Liver (tissue), 9 donors: ENCODE measurements around the gene RNLS. TPM values are rescaled to one million over a fixed set of nuclear protein-coding genes. Genes with fewer than 3 reads are reported as not detected.

Experiments used
- DNase-seq: peaks from one replicate; pipeline ENCODE4 v3.0.0-alpha.2; 2017; ENCODE audit warnings: low spot score
- H3K27ac ChIP-seq, 2 donors: one replicate each; pipeline ENCODE4 v1.7.0; 2013; ENCODE audit warnings: inconsistent platforms in 2 of 2, low read length in 2 of 2, control low read depth in 1 of 2, low read depth in 1 of 2, mild to moderate bottlenecking in 1 of 2
- H3K27me3 ChIP-seq, 4 donors: one replicate each; pipeline versions ENCODE4 v1.6.1 to v1.7.0; 2013; ENCODE audit warnings: low read length in 3 of 4, inconsistent platforms in 1 of 4, mild to moderate bottlenecking in 1 of 4, moderate library complexity in 1 of 4; ENCODE audit not compliant: control insufficient read depth in 4 of 4, insufficient read depth in 4 of 4
- H3K36me3 ChIP-seq, 4 donors: one replicate each; pipeline versions ENCODE4 v1.6.1 to v1.7.0; 2013; ENCODE audit warnings: low read length in 3 of 4, mild to moderate bottlenecking in 3 of 4, low read depth in 1 of 4, moderate library complexity in 1 of 4; ENCODE audit not compliant: control insufficient read depth in 4 of 4, insufficient read depth in 3 of 4
- H3K4me1 ChIP-seq, 4 donors: one replicate each; pipeline versions ENCODE4 v1.6.1 to v1.7.0; 2013; ENCODE audit warnings: low read length in 3 of 4, mild to moderate bottlenecking in 3 of 4, moderate library complexity in 1 of 4; ENCODE audit not compliant: control insufficient read depth in 4 of 4, insufficient read depth in 4 of 4
- H3K4me3 ChIP-seq, 3 donors: one replicate each; pipeline versions ENCODE4 v1.6.1 to v1.7.0; 2013; ENCODE audit warnings: low read length in 3 of 3, control low read depth in 1 of 3, low read depth in 1 of 3, mild to moderate bottlenecking in 1 of 3
- H3K9ac ChIP-seq, 2 donors: one replicate each; pipeline ENCODE4 v1.7.0; 2013; ENCODE audit warnings: low read length in 2 of 2, mild to moderate bottlenecking in 2 of 2, moderate library complexity in 2 of 2, control low read depth in 1 of 2, low read depth in 1 of 2
- H3K9me3 ChIP-seq, 4 donors: one replicate each; pipeline versions ENCODE4 v1.6.1 to v1.7.0; 2013; ENCODE audit warnings: low read length in 3 of 4; ENCODE audit not compliant: control insufficient read depth in 4 of 4
- CTCF ChIP-seq: fragments of 150-350 bp; IDR thresholded peaks from 2 replicates; pipeline ENCODE4 v1.5.1; 2017; ENCODE audit warnings: improper control_type of control experiment, low read depth, low read length; ENCODE audit not compliant: missing input control
- EGR1 ChIP-seq, 2 donors: IDR thresholded peaks; 2 replicates each; pipeline ENCODE4 v1.6.1; 2016 to 2018; ENCODE audit warnings: antibody characterized with exemption in 2 of 2, low read depth in 2 of 2
- HNF4A ChIP-seq, 2 donors: conservative IDR thresholded peaks; 2 replicates each; pipeline ENCODE4 v1.6.1; 2016; ENCODE audit warnings: antibody characterized with exemption in 2 of 2, mild to moderate bottlenecking in 2 of 2
- HNF4G ChIP-seq: IDR thresholded peaks from 2 replicates; pipeline ENCODE4 v1.6.1; 2016; ENCODE audit warnings: antibody characterized with exemption
- JUND ChIP-seq, 2 donors: IDR thresholded peaks; 2 replicates each; pipeline ENCODE4 v1.6.1; 2016; ENCODE audit warnings: antibody characterized with exemption in 2 of 2
- MAX ChIP-seq: IDR thresholded peaks from 2 replicates; pipeline ENCODE4 v1.6.1; 2016; ENCODE audit warnings: antibody characterized with exemption
- NR2F2 ChIP-seq: IDR thresholded peaks from 2 replicates; pipeline ENCODE4 v1.6.1; 2016; ENCODE audit warnings: antibody characterized with exemption
- RAD21 ChIP-seq, 2 donors: IDR thresholded peaks; 2 replicates each; pipeline ENCODE4 v1.6.1; 2016; ENCODE audit warnings: antibody characterized with exemption in 2 of 2, mild to moderate bottlenecking in 2 of 2
- REST ChIP-seq: IDR thresholded peaks from 2 replicates; pipeline ENCODE4 v1.6.1; 2016; ENCODE audit warnings: antibody characterized with exemption, mild to moderate bottlenecking
- RXRA ChIP-seq, 2 donors: IDR thresholded peaks; 2 replicates each; pipeline ENCODE4 v1.6.1; 2017 to 2018; ENCODE audit warnings: antibody characterized with exemption in 2 of 2, mild to moderate bottlenecking in 1 of 2
- SP1 ChIP-seq: IDR thresholded peaks from 2 replicates; pipeline ENCODE4 v1.6.1; 2018; ENCODE audit warnings: antibody characterized with exemption, mild to moderate bottlenecking
- TAF1 ChIP-seq: conservative IDR thresholded peaks from 2 replicates; pipeline ENCODE4 v1.6.1; 2016; ENCODE audit warnings: antibody characterized with exemption, mild to moderate bottlenecking
- YY1 ChIP-seq: IDR thresholded peaks from 2 replicates; pipeline ENCODE4 v1.6.1; 2016; ENCODE audit warnings: antibody characterized with exemption, mild to moderate bottlenecking
- ZBTB33 ChIP-seq: IDR thresholded peaks from 2 replicates; pipeline ENCODE4 v1.6.1; 2016; ENCODE audit warnings: antibody characterized with exemption
- WGBS: extraction: QIAGEN DNeasy Blood & Tissue Kit; methylation state at CpG from one replicate; pipeline ENCODE4 v1.1.7; 2013; 5-methylcytosine and 5-hydroxymethylcytosine counted together
- polyA plus RNA-seq, 2 donors: library from polyadenylated mRNA; stranded (reverse) in 1 of 2; unstranded in 1 of 2; fragments of 200-250 nt in 1 of 2; fragments of >200 nt in 1 of 2; fragmentation: Nextera tagmentation in 1 of 2; extraction: Ambion mirVana in 1 of 2; gene quantifications; one replicate each; pipeline versions ENCODE4 v1.2.1 to v1.2.3, GENCODE V29; 2013 to 2015
- total RNA-seq, 2 donors: library from RNA; depleted of rRNA; stranded (reverse); fragments of >200 nt; gene quantifications; one replicate each; pipeline ENCODE4 v1.2.3, GENCODE V29; 2014
- donor health status: healthy.
- donor health status: healthy.
- donor health status: healthy.
- donor health status: healthy.
- donor health status: healthy.

The RNLS gene
- total and polyA plus RNA-seq, 4 donors = 4.1 to 12.4 (median 7.5) TPM

GRCh38 chr10:88386204-88386788 is 196.8 kb downstream of the RNLS start:
- WGBS = 5% methylated on average over 3 of the region's 3 CpGs
- no peaks in the 10 kb centered on the region for H3K9me3 ChIP-seq
- H3K4me3 ChIP-seq = peak overlapping the region in 2 of 3 donors; percentile 10 to 41
- peak overlapping the region; percentile 68 to 90 for H3K27ac ChIP-seq
- no peaks in the 10 kb centered on the region for H3K36me3 ChIP-seq
- H3K4me1 ChIP-seq = peaks cover 6 to 45% (median 29%) of the 10 kb centered on the region in 4 donors
- TF ChIP-seq HNF4A (conservative IDR thresholded peaks at IDR 0.05) = peak; percentile 77 to 85
- peak; percentile 13 for TF ChIP-seq ZBTB33
- TF ChIP-seq HNF4G = no peak
- TF ChIP-seq RXRA (IDR thresholded peaks at IDR 0.05) = peak; percentile 59 to 70
- peak; percentile 70 for TF ChIP-seq REST
- TF ChIP-seq NR2F2 = peak; percentile 88
- TF ChIP-seq JUND (IDR thresholded peaks at IDR 0.05) = no peak
- TF ChIP-seq YY1 = peak; percentile 93
- peak; percentile 95 for TF ChIP-seq SP1
- no peak for DNase-seq
- H3K27me3 ChIP-seq = no peaks in the 10 kb centered on the region
- H3K9ac ChIP-seq = peak overlapping the region; percentile 75 to 83

- no peaks in the 10 kb centered on the region for H3K9me3 ChIP-seq
- no peaks in the 10 kb centered on the region for H3K36me3 ChIP-seq
- peak overlapping the region; percentile 68 to 90 for H3K27ac ChIP-seq
- peak overlapping the region; percentile 0 to 83 for H3K9ac ChIP-seq
- 13% methylated on average over 11 of the region's 11 CpGs for WGBS
- H3K27me3 ChIP-seq = no peaks in the 10 kb centered on the region
- peak overlapping the region in 1 of 3 donors; percentile 41 for H3K4me3 ChIP-seq
- H3K4me1 ChIP-seq = peaks cover 6 to 45% (median 29%) of the 10 kb centered on the region in 4 donors
- TF ChIP-seq RAD21 (IDR thresholded peaks at IDR 0.05) (peak; percentile 36 to 58), EGR1 (IDR thresholded peaks at IDR 0.05; ENCODE audit: low read depth in 2 of 2) (no peak), RXRA (IDR thresholded peaks at IDR 0.05) (peak; percentile 8 to 52), MAX (peak; percentile 7), HNF4A (conservative IDR thresholded peaks at IDR 0.05) (peak in 1 of 2 donors; percentile 43), CTCF (peak; percentile 11), TAF1 (no peak), ZBTB33 (no peak)
- no peak for DNase-seq
Observed at GRCh38 chr10:88385601-88386203, 197.4 kb downstream of the RNLS start.
